Glomerular visceral epithelial cell (primary cell): ENCODE results near the gene IL6ST.
"Not testable (repeated sequence)": the region's sequence is repeated elsewhere in the genome, so short reads cannot be mapped to it uniquely, and the experiment has no call there.

ENCODE experiments used
- DNase-seq: peaks from one replicate; pipeline ENCODE4 v3.0.0-alpha.2; 2016; ENCODE audit errors: extremely low spot score

Gene IL6ST

GRCh38 chr5:55994495-55994997 is at the start of gene IL6ST:
Gene IL6ST, minus strand, starts transcription at chr5:55994963. Its CDS starts 18,685 bp downstream, at chr5:55976278.
- DNase-seq = peak; percentile 92

- DNase-seq = no peak
Measured at GRCh38 chr5:56039985-56040384, 45.2 kb upstream of the IL6ST start.

GRCh38 chr5:56038206-56038605 is 43.4 kb upstream of the IL6ST start:
- not testable (repeated sequence) for DNase-seq

- no peak for DNase-seq
Measured at GRCh38 chr5:56037531-56038010, 42.8 kb upstream of the IL6ST start.

- DNase-seq = not testable (repeated sequence)
Measured at GRCh38 chr5:56035394-56035793, 40.6 kb upstream of the IL6ST start.

- not testable (repeated sequence) for DNase-seq
Measured at GRCh38 chr5:56029871-56030630, 35.3 kb upstream of the IL6ST start.

GRCh38 chr5:56029457-56029856 is 34.7 kb upstream of the IL6ST start:
- DNase-seq = no peak

- no peak for DNase-seq
Measured at GRCh38 chr5:56028708-56029107, 33.9 kb upstream of the IL6ST start.

- peak; percentile 80 for DNase-seq
Measured at GRCh38 chr5:56026863-56027300, 32.1 kb upstream of the IL6ST start.

- DNase-seq = peak; percentile 21
Measured at GRCh38 chr5:56025151-56025885, 30.6 kb upstream of the IL6ST start.

GRCh38 chr5:56024810-56025150 is 30.0 kb upstream of the IL6ST start:
- DNase-seq = no peak

- no peak for DNase-seq
Measured at GRCh38 chr5:56023296-56023695, 28.5 kb upstream of the IL6ST start.

- no peak for DNase-seq
Measured at GRCh38 chr5:56019306-56020272, 24.8 kb upstream of the IL6ST start.

GRCh38 chr5:56018832-56019231 is 24.1 kb upstream of the IL6ST start:
- DNase-seq = no peak

GRCh38 chr5:56014701-56015100 is 19.9 kb upstream of the IL6ST start:
- not testable (repeated sequence) for DNase-seq

- DNase-seq = not testable (repeated sequence)
Measured at GRCh38 chr5:56013939-56014338, 19.2 kb upstream of the IL6ST start.

- DNase-seq = peak; percentile 43
Measured at GRCh38 chr5:56012281-56012963, 17.7 kb upstream of the IL6ST start.

GRCh38 chr5:56011835-56012234 is 17.1 kb upstream of the IL6ST start:
- peak; percentile 51 for DNase-seq

GRCh38 chr5:56010431-56010830 is 15.7 kb upstream of the IL6ST start:
- DNase-seq = no peak

- no peak for DNase-seq
Measured at GRCh38 chr5:56006600-56006999, 11.8 kb upstream of the IL6ST start.

- DNase-seq = no peak
Measured at GRCh38 chr5:56006094-56006493, 11.3 kb upstream of the IL6ST start.
